ENCODE measurements around the gene CCDC148. TPM values are rescaled to one million over a fixed set of nuclear protein-coding genes. Genes with fewer than 3 reads are reported as not detected.
A peak's percentile ranks its signal among the peaks of the same experiment; 100 is the strongest.
"Not testable (repeated sequence)": the region's sequence is repeated elsewhere in the genome, so short reads cannot be mapped to it uniquely, and the experiment has no call there.

The CCDC148 gene
- total RNA-seq, 1 experiment from 2014 or later, result 3.2 TPM

DNA sequence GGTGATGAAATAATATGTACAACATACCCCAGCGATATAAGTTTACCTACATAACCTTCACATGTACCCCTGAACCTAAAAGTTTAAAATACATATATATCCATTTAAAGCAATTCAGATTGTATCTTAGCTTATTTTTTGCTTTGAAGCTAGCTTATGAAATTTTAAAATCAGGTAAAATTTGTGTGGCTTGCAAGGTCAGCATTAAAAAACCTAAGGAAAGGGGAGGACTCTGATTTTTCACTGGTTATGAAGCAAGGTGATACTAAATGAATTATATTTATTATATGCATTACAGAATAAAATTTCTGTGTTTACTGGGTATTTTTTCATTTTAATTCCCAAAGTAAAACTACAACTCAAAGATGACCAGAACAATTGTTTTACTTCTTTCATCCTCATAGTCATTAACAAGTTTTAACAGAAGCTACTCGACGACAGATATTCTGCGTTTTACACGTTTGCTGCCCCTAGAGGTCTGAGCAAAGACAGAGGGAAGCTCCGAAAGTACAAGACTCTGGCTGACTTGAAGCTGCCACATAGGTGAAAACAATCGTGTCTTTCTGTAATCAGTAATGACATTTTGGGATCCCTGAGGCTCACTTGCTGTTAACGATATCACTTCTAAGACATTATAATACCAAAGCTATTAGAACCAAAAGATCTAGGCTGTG, 17.3 kb upstream of the CCDC148 start:
- Histone ChIP-seq H3K4me1 (replicated peaks) (peaks cover 9% of the 10 kb centered on the region; the same call in 1 of the 2 replicates), H3K27ac (no peak overlapping the region), H3K27me3 (replicated peaks) (no peaks in the 10 kb centered on the region), H3K36me3 (peaks cover 55% of the 10 kb centered on the region), H3K9me3 (replicated peaks) (no peaks in the 10 kb centered on the region), H3K4me3 (no peak overlapping the region)
- DNase-seq (ENCODE audit: low read depth in 1 of 2, low spot score in 2 of 2), result no peak

DNA sequence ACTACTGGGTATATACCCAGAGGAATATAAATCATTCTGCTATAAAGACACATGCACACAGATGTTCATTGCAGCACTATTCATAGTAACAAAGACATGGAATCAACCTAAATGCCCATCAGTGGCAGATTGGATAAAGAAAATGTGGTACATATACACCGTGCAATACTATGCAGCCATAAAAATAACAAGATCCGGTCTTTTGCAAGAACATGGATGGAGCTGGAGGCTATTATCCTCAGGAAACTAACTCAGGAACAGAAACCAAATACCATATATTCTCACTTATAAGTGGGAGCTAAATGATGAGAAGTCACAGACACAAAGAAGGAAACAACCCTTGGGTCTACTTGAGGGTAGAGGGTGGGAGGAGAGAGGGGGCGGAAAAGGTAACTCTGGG, 16.7 kb upstream of the CCDC148 start:
- not testable (repeated sequence) for H3K4me3 ChIP-seq; H3K27ac ChIP-seq; H3K4me1 ChIP-seq (replicated peaks); H3K9me3 ChIP-seq (replicated peaks); H3K27me3 ChIP-seq (replicated peaks); DNase-seq (ENCODE audit: low read depth in 1 of 2, low spot score in 2 of 2)
- H3K36me3 ChIP-seq, result peaks cover 53% of the 10 kb centered on the region

DNA sequence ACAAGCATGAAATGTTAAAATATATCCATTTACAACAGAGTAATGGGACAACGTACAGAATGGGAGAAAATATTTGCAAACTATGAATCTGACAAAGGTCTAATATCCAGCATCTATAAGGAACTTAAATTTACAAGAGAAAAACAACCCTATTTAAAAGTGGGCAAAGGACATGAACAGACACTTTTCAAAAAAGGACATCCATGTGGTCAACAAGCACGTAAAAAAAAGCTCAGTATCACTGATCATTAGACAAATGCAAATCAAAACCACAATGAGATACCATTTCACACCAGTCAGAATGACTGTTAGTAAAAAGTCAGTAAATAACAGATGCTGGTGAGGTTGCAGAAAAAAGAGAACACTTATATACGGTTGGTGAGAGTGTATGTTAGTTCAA, 16.3 kb upstream of the CCDC148 start:
- not testable (repeated sequence) for H3K4me3 ChIP-seq; H3K4me1 ChIP-seq (replicated peaks); DNase-seq (ENCODE audit: low read depth in 1 of 2, low spot score in 2 of 2); H3K27ac ChIP-seq; H3K9me3 ChIP-seq (replicated peaks); H3K27me3 ChIP-seq (replicated peaks)
- H3K36me3 ChIP-seq, result peaks cover 52% of the 10 kb centered on the region

DNA sequence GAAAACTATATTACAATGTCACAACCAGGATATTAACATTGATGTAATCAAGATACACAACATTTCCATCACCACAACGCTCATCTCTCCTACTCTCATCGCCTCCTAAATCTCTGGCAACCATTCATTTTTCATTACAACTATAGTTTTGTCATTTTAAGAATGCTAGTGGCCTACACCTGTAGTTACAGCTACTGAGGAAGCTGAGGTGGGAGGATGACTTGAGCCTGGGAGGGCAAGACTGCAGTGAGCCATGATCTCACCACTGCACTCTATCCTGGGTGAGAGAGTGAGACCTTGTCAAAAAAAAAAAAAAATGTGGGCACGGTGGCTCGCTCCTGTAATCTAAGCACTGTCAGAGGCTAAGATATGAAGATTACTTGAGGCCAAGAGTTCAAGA, 10.7 kb upstream of the CCDC148 start:
- peaks cover 9% of the 10 kb centered on the region; the same call in 1 of the 2 replicates for H3K4me1 ChIP-seq (replicated peaks)
- peaks cover 13% of the 10 kb centered on the region for H3K36me3 ChIP-seq
- H3K9me3 ChIP-seq (replicated peaks), result no peaks in the 10 kb centered on the region
- no peaks in the 10 kb centered on the region for H3K27me3 ChIP-seq (replicated peaks)
- H3K27ac ChIP-seq, result no peak overlapping the region
- H3K4me3 ChIP-seq, result no peak overlapping the region
- no peak for DNase-seq (ENCODE audit: low read depth in 1 of 2, low spot score in 2 of 2)

DNA sequence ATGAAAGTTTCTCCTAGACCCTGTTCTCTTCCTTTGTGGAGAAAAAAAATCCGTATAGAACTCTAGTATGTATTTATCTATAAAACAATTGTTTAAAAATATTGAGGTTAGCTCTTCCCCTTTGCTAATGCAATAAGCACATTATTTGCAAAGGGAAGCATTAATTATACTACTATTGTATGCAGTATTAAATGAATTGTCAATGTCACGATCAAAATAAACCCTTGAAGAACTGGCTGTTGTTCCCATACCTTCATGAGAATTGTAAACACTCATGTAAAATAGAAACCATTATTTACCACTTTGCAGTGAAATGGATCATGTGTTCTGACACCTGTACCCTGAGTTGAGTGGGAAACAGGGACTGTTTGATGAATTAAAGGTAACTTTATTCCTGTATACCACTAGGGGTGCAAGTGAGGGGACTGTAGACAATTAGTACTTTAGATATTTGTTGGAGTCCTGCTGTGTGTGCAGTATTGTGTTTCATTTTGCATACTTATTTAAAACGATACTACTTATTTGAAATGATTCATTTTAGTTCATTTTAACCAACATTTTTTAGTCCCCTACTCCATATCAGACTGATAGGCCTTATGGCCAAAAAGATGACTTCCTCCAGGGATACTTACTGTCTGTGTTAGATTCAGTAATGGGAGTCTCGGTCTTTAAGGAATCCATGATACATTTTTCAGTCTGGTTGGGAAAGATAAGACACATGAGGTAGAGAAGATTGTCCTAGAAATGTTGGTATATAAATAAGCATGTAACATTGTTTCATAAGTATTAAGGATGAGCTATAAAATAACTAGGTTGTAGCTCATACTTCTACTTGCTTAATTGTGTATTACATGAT, 8.1 kb upstream of the CCDC148 start:
- no peak overlapping the region for H3K4me3 ChIP-seq
- no peaks in the 10 kb centered on the region for H3K27me3 ChIP-seq (replicated peaks)
- peaks cover 10% of the 10 kb centered on the region for H3K4me1 ChIP-seq (replicated peaks)
- peaks cover 7% of the 10 kb centered on the region for H3K36me3 ChIP-seq
- H3K9me3 ChIP-seq (replicated peaks), result no peaks in the 10 kb centered on the region
- no peak for DNase-seq (ENCODE audit: low read depth in 1 of 2, low spot score in 2 of 2)
- no peak overlapping the region for H3K27ac ChIP-seq

DNA sequence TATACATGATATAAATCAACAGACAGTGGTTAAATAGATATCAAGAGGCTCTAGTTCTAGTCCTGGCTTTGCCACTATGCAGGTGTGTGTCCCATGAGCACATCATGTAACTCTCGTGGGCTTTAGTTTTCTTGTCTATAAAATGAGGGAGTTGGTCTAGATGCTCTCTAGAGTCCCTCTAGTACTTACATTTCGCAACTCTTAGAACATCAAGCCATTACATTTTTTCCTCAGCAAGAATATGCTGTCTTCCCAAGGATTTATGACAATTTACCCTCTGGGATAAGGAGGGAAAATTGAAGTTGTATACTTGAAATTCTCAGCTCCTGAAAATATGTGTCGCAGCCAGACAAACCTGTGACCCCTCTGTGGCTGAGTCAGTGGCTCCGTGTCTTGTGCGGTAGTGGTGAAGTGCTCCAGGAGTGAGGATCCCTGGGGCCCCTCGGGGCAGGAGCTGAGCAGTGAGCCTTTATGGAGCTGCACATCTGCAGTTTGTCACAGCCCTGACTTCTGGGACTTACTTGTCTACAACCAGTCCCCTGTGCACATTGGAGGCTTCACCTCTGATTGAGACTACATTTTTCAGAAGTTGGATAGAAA, 7.0 kb upstream of the CCDC148 start:
- H3K9me3 ChIP-seq (replicated peaks), result no peaks in the 10 kb centered on the region
- H3K4me1 ChIP-seq (replicated peaks), result peaks cover 18% of the 10 kb centered on the region
- H3K27ac ChIP-seq, result no peak overlapping the region
- H3K27me3 ChIP-seq (replicated peaks), result no peaks in the 10 kb centered on the region
- H3K4me3 ChIP-seq, result no peak overlapping the region
- DNase-seq (ENCODE audit: low read depth in 1 of 2, low spot score in 2 of 2), result no peak
- peaks cover 6% of the 10 kb centered on the region; the same call in 1 of the 2 replicates for H3K36me3 ChIP-seq

DNA sequence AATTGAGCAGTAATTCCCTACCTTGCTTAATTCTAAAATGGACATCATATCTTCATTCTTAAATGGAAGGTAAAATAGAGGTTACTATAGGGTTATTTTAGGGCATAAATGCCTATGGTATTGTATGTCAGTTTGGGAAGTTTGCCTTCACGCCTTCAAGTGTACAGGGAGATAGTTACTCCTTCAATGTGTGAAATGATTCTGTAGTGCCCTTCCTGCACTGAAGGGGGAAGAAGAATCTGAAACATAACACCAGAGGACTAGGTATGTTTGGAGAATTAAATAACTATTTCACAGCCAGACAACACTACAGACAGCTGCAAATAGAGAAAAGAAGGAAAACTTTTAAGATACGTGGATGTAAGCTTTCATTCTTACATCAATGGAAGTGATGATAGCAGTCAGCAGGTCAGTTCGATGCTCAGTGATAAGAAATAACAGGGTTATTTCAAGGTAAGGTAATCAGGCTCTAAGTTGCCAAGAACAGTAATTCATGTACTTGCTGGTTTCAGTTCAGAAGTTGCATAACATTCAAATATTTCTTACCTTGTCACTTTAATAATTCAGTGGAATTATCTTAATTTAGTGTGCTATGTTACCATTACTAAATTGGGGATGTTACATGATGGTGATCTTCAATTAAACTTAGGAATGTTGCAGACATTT, 4.2 kb upstream of the CCDC148 start:
- H3K27ac ChIP-seq, result no peak overlapping the region
- H3K4me3 ChIP-seq, result no peak overlapping the region
- no peaks in the 10 kb centered on the region for H3K9me3 ChIP-seq (replicated peaks)

DNA sequence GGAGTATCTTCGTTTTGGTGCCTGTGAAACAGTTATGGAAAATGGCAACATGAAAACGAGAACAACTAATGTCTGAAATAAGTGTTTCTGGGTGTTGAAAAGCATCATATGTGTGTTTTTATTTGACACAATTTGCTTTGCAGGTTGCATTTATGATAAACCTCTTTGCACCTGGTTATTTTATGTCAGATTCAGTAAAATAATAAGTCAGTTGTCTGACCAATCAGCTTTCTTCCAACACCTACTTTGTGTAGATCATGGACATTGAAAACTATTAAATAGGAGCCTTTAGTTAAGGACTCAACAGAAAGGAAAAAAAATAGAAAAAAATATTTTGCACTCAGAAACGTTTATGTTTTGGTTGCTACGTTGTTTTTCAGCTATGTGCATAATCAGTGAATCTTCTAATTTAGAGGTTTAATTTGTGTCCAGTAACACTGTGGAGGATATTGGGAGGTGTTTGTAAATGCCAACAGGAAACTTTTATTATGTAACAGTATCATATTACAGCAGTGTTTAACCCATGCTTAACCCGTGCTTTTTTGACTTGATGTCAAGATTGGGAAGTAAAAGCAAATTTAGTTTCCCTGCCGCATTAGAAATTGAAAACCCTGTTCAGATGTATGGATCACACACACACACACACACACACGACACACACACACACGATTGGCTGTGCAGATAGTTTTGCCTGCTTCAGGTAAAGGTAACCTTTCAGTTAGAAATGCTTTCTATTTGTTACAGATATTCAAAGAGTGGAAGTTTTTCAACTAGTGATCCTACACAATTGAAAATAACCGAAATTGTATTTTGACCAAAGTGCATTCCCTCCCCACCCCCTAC, 2.8 kb upstream of the CCDC148 start:
- no peaks in the 10 kb centered on the region for H3K9me3 ChIP-seq (replicated peaks)
- no peaks in the 10 kb centered on the region for H3K27me3 ChIP-seq (replicated peaks)
- peak in 1 of 2 experiments; percentile 12 for DNase-seq (ENCODE audit: low read depth in 1 of 2, low spot score in 2 of 2)
- peak overlapping the region; percentile 86 for H3K4me3 ChIP-seq
- H3K4me1 ChIP-seq (replicated peaks), result peaks cover 24% of the 10 kb centered on the region
- peaks cover 19% of the 10 kb centered on the region for H3K36me3 ChIP-seq
- no peak overlapping the region for H3K27ac ChIP-seq

More for the DNA sequence above, 4.2 kb upstream of the CCDC148 start:
- Histone ChIP-seq H3K27me3 (replicated peaks) (no peaks in the 10 kb centered on the region), H3K4me1 (replicated peaks) (peaks cover 23% of the 10 kb centered on the region), H3K36me3 (peaks cover 19% of the 10 kb centered on the region)
- no peak for DNase-seq (ENCODE audit: low read depth in 1 of 2, low spot score in 2 of 2)

DNA sequence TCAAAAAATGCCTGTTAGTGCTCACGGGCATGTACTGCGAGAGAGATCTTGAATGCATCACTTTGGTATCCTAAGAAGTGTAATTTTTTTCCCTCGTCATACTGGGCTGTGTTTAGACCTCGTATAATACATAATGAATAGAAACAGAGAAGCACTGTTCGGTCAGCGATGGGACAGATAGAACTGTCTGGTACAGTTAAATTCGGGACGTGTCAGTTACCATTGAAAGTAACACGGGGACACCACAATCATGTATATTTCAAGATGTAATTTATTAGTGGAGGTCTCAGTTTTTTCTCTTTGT, 2.0 kb upstream of the CCDC148 start:
- H3K4me3 ChIP-seq, result peak overlapping the region; percentile 86
- peaks cover 19% of the 10 kb centered on the region for H3K36me3 ChIP-seq
- H3K4me1 ChIP-seq (replicated peaks), result peaks cover 24% of the 10 kb centered on the region
- no peaks in the 10 kb centered on the region for H3K27me3 ChIP-seq (replicated peaks)
- peak overlapping the region; percentile 91 for H3K27ac ChIP-seq
- DNase-seq (ENCODE audit: low read depth in 1 of 2, low spot score in 2 of 2), result no peak
- no peaks in the 10 kb centered on the region for H3K9me3 ChIP-seq (replicated peaks)

DNA sequence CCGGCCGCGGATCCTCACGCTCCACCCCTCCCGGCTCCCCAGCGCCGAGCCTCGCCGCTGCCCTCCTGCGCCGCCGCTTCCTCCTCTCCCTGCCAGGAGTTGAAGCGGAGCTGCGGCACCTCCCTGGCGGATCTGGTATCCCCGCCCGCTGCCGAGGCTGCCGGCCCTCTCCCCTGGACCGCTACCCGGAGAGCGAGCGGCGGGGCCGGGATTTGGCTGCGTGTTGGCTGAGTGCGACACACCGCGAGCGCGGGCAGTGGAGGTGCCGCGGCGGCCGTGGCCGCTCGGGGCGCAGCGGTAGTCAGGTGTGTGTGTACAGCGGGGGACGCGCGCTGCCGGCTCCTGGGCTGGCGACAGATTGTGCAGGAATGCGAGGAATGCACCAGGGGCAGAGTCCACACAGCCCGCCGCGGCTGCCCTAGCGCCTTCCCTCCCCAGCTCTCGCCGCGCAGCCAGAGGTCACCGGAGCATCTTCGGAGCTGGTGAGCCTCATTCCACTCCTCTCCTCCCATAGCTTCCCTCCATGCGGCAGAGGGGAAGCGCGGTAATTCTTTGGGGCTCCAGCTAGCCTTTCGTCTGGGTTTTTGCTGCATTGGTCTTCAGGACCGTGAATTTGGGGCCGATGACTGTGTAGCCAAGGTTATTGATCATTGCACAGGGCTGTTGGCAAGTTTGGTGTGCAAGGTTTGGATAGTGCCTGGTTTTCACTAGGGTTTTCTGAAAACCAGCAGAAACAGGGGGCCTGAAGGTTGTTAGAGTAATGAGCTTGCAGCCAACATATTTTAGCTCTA, 1.5 kb upstream of the CCDC148 start:
- H3K36me3 ChIP-seq, result peaks cover 19% of the 10 kb centered on the region
- H3K9me3 ChIP-seq (replicated peaks), result no peaks in the 10 kb centered on the region
- H3K4me1 ChIP-seq (replicated peaks), result peaks cover 24% of the 10 kb centered on the region
- peak overlapping the region; percentile 91 for H3K27ac ChIP-seq
- DNase-seq (ENCODE audit: low read depth in 1 of 2, low spot score in 2 of 2), result peak; percentile 88 to 90
- H3K4me3 ChIP-seq, result peak overlapping the region; percentile 86
- no peaks in the 10 kb centered on the region for H3K27me3 ChIP-seq (replicated peaks)

DNA sequence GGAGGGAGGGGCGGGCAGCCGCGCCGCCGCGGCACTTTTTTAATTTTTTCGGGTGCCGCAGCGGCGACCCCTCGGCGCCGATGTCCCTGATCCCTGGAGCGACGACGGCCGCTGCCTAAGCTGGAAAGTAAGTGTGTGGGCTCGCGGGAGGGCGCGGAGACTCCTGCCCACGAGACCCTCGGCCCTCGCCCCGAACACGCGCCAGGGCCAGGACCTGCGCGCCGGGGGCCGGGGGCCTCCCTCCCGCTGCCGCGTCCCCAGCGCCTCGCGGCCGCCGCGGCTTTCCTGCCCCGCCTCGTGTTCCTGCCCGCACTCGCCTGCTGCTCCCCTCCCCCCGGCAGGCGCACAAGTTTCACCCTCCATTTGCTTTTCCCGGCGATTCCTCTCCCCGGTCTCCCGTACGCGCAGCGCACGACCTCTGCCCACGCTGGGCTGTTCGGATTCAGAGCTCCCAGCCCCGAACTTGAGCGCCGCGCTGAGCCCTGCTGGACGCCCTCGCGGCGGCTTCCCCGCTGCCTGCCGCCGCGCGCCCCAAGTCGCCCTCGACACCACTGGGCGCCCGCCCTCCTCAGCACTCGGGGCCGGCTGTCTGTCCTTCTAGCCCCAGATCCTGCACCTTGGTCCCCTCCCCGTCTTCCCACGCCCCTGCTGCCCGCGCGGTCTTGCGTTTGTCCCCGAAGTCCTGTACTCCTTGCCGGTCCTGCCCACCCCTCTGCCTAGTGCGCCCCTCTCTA, 706 bp upstream of the CCDC148 start:
- peak; percentile 74 to 86 for DNase-seq (ENCODE audit: low read depth in 1 of 2, low spot score in 2 of 2)
- H3K27me3 ChIP-seq (replicated peaks), result no peaks in the 10 kb centered on the region
- H3K27ac ChIP-seq, result peak overlapping the region; percentile 91
- peaks cover 24% of the 10 kb centered on the region for H3K4me1 ChIP-seq (replicated peaks)
- peak overlapping the region; percentile 86 for H3K4me3 ChIP-seq
- H3K9me3 ChIP-seq (replicated peaks), result no peaks in the 10 kb centered on the region; the same call in 1 of the 2 replicates
- H3K36me3 ChIP-seq, result peaks cover 19% of the 10 kb centered on the region

DNA sequence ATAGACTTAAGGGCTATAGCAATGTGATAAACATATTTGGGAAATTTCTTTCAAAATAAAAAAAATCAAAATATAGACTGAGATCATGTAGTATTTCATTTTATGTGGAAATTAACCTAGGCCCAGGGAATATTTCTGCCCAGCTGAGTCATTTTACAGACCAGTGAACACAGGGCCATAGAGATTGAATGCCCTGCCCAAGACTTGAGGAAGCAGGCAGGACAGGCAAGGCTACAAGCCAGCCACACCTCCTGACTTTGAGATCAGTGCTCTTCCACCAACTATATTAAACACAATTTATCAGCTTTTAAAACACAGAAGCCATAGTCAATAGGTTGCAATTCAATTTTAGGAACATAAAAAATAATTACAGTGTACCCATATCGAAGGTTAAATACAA, 12.9 kb downstream of the CCDC148 start:
- H3K27me3 ChIP-seq (replicated peaks), result no peaks in the 10 kb centered on the region

More for the DNA sequence above, 12.9 kb downstream of the CCDC148 start:
- Histone ChIP-seq H3K4me1 (replicated peaks) (no peaks in the 10 kb centered on the region), H3K9me3 (replicated peaks) (no peaks in the 10 kb centered on the region), H3K36me3 (no peaks in the 10 kb centered on the region), H3K27ac (no peak overlapping the region), H3K4me3 (no peak overlapping the region)
- no peak for DNase-seq (ENCODE audit: low read depth in 1 of 2, low spot score in 2 of 2)

Data from SJSA1 (cell line).